HepG2 (cell line): ENCODE results near the gene SSNA1. TPM values are rescaled to one million over a fixed set of nuclear protein-coding genes. Genes with fewer than 3 reads are reported as not detected.
A peak's percentile ranks its signal among the peaks of the same experiment; 100 is the strongest.

Source experiments
- CREB1 ChIP-seq, 2 experiments: fragments of 450-650 bp in 1 of 2; IDR thresholded peaks; 2 replicates each; pipeline ENCODE4 v1.6.1; 2016 to 2017; ENCODE audit warnings: control low read depth in 1 of 2, mild to moderate bottlenecking in 1 of 2, missing compliant biosample characterization in 1 of 2, missing genetic modification characterization in 1 of 2
- E2F2 ChIP-seq: sonication (generic); formaldehyde crosslinking; IDR thresholded peaks from 2 replicates; pipeline ENCODE4 v1.4.0; 2020; ENCODE audit warnings: missing genetic modification reagents, borderline replicate concordance
- IKZF1 ChIP-seq: fragments of 450-650 bp; IDR thresholded peaks from 2 replicates; pipeline ENCODE4 v1.7.1; 2016
- MAFK ChIP-seq, 2 experiments: IDR thresholded peaks in 1 of 2; conservative IDR thresholded peaks in 1 of 2; 2 replicates each; pipeline ENCODE4 v1.6.1; 2011; ENCODE audit warnings: improper control_type of control experiment in 2 of 2, low read length in 2 of 2
- MTERF4 ChIP-seq: sonication (generic); formaldehyde crosslinking; IDR thresholded peaks from 2 replicates; pipeline ENCODE4 v1.8.0; 2023; ENCODE audit warnings: mild to moderate bottlenecking, missing genetic modification reagents
- NR2F1 ChIP-seq, 2 experiments: fragments of 450-650 bp in 1 of 2; formaldehyde crosslinking in 1 of 2; IDR thresholded peaks; 2 replicates each; pipeline versions ENCODE4 v1.5.0 to v1.6.1; 2016 to 2020; ENCODE audit warnings: mild to moderate bottlenecking in 1 of 2, missing compliant biosample characterization in 1 of 2, missing genetic modification reagents in 1 of 2, moderate library complexity in 1 of 2
- POGZ ChIP-seq: sonication (generic); formaldehyde crosslinking; IDR thresholded peaks from 2 replicates; pipeline ENCODE4 v1.4.0; 2020; ENCODE audit warnings: mild to moderate bottlenecking, missing genetic modification reagents
- PREB ChIP-seq: sonication (generic); formaldehyde crosslinking; IDR thresholded peaks from 2 replicates; pipeline ENCODE4 v1.4.0; 2020; ENCODE audit warnings: missing genetic modification reagents
- RBAK ChIP-seq: sonication (generic); formaldehyde crosslinking; IDR thresholded peaks from 2 replicates; pipeline ENCODE4 v1.5.1; 2020; ENCODE audit warnings: mild to moderate bottlenecking, missing genetic modification reagents
- RFXANK ChIP-seq: IDR thresholded peaks from 2 replicates; pipeline ENCODE4 v1.6.1; 2016
- RFXAP ChIP-seq: sonication (generic); formaldehyde crosslinking; IDR thresholded peaks from 2 replicates; pipeline ENCODE4 v1.4.0; 2020; ENCODE audit warnings: missing genetic modification reagents, borderline replicate concordance
- TARDBP ChIP-seq: sonication (generic); formaldehyde crosslinking; IDR thresholded peaks from 2 replicates; pipeline ENCODE4 v1.8.0; 2022; ENCODE audit warnings: mild to moderate bottlenecking, missing genetic modification reagents
- ZBTB37 ChIP-seq: sonication (generic); formaldehyde crosslinking; IDR thresholded peaks from 2 replicates; pipeline ENCODE4 v1.4.0; 2020; ENCODE audit warnings: mild to moderate bottlenecking, missing genetic modification reagents
- ZFP37 ChIP-seq: sonication (generic); formaldehyde crosslinking; IDR thresholded peaks from 2 replicates; pipeline ENCODE4 v1.4.0; 2020; ENCODE audit warnings: missing genetic modification reagents, borderline replicate concordance
- ZFP62 ChIP-seq: sonication (generic); formaldehyde crosslinking; IDR thresholded peaks from 2 replicates; pipeline ENCODE4 v1.4.0; 2020; ENCODE audit warnings: missing genetic modification reagents
- ZNF34 ChIP-seq: sonication (generic); formaldehyde crosslinking; IDR thresholded peaks from 2 replicates; pipeline ENCODE4 v1.4.0; 2020; ENCODE audit warnings: mild to moderate bottlenecking, missing genetic modification reagents, borderline replicate concordance
- ZNF383 ChIP-seq: sonication (generic); formaldehyde crosslinking; IDR thresholded peaks from 2 replicates; pipeline ENCODE4 v1.4.0; 2020; ENCODE audit warnings: missing genetic modification reagents, mild to moderate bottlenecking, borderline replicate concordance
- ZNF615 ChIP-seq: sonication (generic); formaldehyde crosslinking; IDR thresholded peaks from 2 replicates; pipeline ENCODE4 v1.5.0; 2020; ENCODE audit warnings: mild to moderate bottlenecking, missing genetic modification reagents, borderline replicate concordance
- ZNF770 ChIP-seq: sonication (generic); formaldehyde crosslinking; IDR thresholded peaks from 2 replicates; pipeline ENCODE4 v1.5.0; 2020; ENCODE audit warnings: mild to moderate bottlenecking, missing genetic modification reagents
- ZNF775 ChIP-seq: sonication (generic); formaldehyde crosslinking; IDR thresholded peaks from 2 replicates; pipeline ENCODE4 v1.4.0; 2020; ENCODE audit warnings: missing genetic modification reagents, mild to moderate bottlenecking, moderate library complexity, borderline replicate concordance
- ZNF781 ChIP-seq: sonication (generic); formaldehyde crosslinking; IDR thresholded peaks from 2 replicates; pipeline ENCODE4 v1.5.1; 2020; ENCODE audit warnings: borderline replicate concordance, mild to moderate bottlenecking, missing genetic modification reagents; ENCODE audit errors: not compliant biosample characterization
- ZSCAN9 ChIP-seq: IDR thresholded peaks from 2 replicates; pipeline ENCODE4 v1.6.1; 2016; ENCODE audit warnings: borderline replicate concordance
- polyA plus RNA-seq, 8 experiments: library from polyadenylated mRNA; depleted of rRNA in 3 of 8; stranded (reverse) in 7 of 8; unstranded in 1 of 8; fragments of >200 nt; fragmentation: Illumina TruSeq in 4 of 8; extraction: Trizol in 4 of 8; gene quantifications; 2 replicates each; pipeline versions ENCODE4 v1.2.1 to v1.2.3, GENCODE V29; 2011 to 2016; ENCODE audit warnings: low read depth in 4 of 8, missing spikeins in 1 of 8, mixed read lengths in 1 of 8; ENCODE audit not compliant: insufficient read depth in 1 of 8
- total RNA-seq, 5 experiments: library from RNA; depleted of rRNA; stranded (reverse); fragments of >200 nt; fragmentation: Illumina TruSeq; extraction: Trizol; gene quantifications; 2 replicates each; pipeline ENCODE4 v1.2.3, GENCODE V29; 2016; ENCODE audit warnings: low read depth in 1 of 5

SSNA1 gene
- total and polyA plus RNA-seq, 2 of the 13 experiments (the other 11 are each of a cell fraction or from before 2014, with no cell fraction given), result 35.9 to 49.4 TPM

GRCh38 chr9:137205126-137206069, 16.9 kb downstream of the SSNA1 start, which contains the start of the genes NDOR1 and TMEM203 (continued):
- TF ChIP-seq MTERF4 (no peak), MAFK (conservative IDR thresholded peaks at IDR 0.05 in 1 of 2, IDR thresholded peaks at IDR 0.05 in 1 of 2; ENCODE audit: low read length in 2 of 2) (no peak), ZFP62 (CRISPR knock-in tag) (no peak), PREB (CRISPR knock-in tag) (no peak), ZFP37 (no peak), NR2F1 (CRISPR knock-in tag; IDR thresholded peaks at IDR 0.05) (no peak), ZSCAN9 (CRISPR knock-in tag) (no peak; the same call in 1 of the 2 replicates), E2F2 (CRISPR knock-in tag) (0 out of 2 replicates have a peak, but pooled peaks have one; percentile 23), RFXANK (no peak), ZNF34 (CRISPR knock-in tag) (no peak; the same call in 1 of the 2 replicates), IKZF1 (no peak), POGZ (CRISPR knock-in tag) (peak; percentile 70), ZBTB37 (no peak), ZNF781 (peak; percentile 63), RBAK (CRISPR knock-in tag) (no peak), ZNF615 (CRISPR knock-in tag) (no peak), ZNF770 (CRISPR knock-in tag) (no peak), TARDBP (CRISPR knock-in tag) (peak; percentile 81; the same call in 1 of the 2 replicates), CREB1 (IDR thresholded peaks at IDR 0.05) (peak; percentile 95), CREB1 (CRISPR knock-in tag; IDR thresholded peaks at IDR 0.05) (peak; percentile 96), ZNF775 (CRISPR knock-in tag) (no peak), RFXAP (peak; percentile 55; the same call in 1 of the 2 replicates), ZNF383 (CRISPR knock-in tag) (no peak)
